ENCODE results near the gene ATP6V1F. TPM values are rescaled to one million over a fixed set of nuclear protein-coding genes. Genes with fewer than 3 reads are reported as not detected.

The ATP6V1F gene
- total RNA-seq, 1 donor from 2014 or later: 123 TPM

DNA sequence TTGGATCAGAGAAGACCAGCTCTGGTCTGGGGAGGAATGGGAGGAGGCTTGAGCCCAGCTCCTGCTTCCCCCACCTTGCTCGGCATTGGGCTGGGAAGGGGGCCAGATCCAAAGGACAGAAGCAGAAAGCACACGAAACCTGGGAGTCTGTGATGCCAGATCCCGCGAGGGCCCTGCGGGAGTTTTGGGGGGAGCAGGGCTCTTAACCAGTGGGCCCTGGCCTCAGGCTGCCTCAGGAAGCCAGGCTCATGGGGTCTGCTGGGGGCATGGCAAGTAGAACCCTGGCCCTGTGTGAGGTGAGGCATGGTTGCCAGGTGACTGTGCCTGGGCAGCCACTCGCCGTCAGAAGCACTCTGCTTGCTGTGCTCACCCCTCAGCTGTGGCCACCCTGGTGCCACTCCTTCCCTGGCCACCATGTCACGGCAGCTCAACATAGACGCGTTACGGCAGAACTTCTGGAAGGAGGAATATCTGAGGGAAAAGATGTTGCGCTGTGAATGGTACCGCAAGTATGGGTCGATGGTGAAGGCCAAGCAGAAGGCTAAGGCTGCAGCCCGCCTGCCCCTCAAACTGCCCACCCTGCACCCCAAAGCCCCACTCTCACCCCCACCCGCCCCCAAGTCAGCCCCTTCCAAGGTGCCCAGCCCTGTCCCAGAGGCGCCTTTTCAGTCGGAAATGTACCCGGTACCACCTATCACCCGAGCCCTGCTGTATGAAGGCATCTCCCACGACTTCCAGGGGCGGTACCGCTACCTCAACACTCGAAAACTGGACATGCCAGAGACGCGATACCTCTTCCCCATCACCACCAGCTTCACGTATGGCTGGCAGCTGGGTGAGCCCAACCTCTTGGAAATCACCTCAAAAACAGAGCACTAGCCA is 3.6 kb downstream of the ATP6V1F start:
- H3K9me3 Mint-ChIP-seq: no peaks in the 10 kb centered on the region
- TF ChIP-seq, protein P1, sequence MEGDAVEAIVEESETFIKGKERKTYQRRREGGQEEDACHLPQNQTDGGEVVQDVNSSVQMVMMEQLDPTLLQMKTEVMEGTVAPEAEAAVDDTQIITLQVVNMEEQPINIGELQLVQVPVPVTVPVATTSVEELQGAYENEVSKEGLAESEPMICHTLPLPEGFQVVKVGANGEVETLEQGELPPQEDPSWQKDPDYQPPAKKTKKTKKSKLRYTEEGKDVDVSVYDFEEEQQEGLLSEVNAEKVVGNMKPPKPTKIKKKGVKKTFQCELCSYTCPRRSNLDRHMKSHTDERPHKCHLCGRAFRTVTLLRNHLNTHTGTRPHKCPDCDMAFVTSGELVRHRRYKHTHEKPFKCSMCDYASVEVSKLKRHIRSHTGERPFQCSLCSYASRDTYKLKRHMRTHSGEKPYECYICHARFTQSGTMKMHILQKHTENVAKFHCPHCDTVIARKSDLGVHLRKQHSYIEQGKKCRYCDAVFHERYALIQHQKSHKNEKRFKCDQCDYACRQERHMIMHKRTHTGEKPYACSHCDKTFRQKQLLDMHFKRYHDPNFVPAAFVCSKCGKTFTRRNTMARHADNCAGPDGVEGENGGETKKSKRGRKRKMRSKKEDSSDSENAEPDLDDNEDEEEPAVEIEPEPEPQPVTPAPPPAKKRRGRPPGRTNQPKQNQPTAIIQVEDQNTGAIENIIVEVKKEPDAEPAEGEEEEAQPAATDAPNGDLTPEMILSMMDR (IDR thresholded peaks at IDR 0.05; ENCODE audit: unreplicated experiment): no peak
- peaks cover 39% of the 10 kb centered on the region for H3K4me1 Mint-ChIP-seq
- no peak overlapping the region for H3K27ac Mint-ChIP-seq
- no peak overlapping the region for H3K4me3 Mint-ChIP-seq
- DNase-seq (ENCODE audit: low spot score in 2 of 2, unreplicated experiment in 2 of 2): no peak
- H3K27me3 Mint-ChIP-seq (ENCODE audit: low read depth): peaks cover 23% of the 10 kb centered on the region
- peaks cover 12% of the 10 kb centered on the region for H3K36me3 Mint-ChIP-seq

DNA sequence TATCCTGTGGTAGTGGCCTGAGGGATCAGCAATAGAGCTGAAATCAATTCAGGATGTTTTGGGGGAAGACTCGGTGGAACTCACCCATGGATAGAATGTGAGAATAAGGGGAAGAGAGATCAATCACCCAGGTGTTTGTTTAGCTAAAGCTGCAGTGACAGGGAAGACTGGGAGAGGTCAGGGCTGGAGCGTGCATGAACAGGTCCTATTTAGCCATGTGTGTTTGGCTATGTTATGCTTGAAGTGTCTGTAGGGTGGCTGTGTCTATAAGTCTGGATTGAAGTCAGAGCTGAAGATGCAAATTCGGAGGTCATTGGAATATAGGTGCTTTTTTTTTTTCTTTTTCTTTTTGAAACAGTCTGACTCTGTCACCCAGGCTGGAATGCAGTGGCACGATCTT is 4.6 kb downstream of the ATP6V1F start:
- Mint-ChIP-seq H3K27ac (no peak overlapping the region), H3K4me3 (no peak overlapping the region), H3K4me1 (peaks cover 42% of the 10 kb centered on the region), H3K27me3 (ENCODE audit: low read depth) (peaks cover 27% of the 10 kb centered on the region), H3K36me3 (peaks cover 12% of the 10 kb centered on the region), H3K9me3 (no peaks in the 10 kb centered on the region)
- no peak for DNase-seq (ENCODE audit: low spot score in 2 of 2, unreplicated experiment in 2 of 2)
- TF ChIP-seq, protein P1 (IDR thresholded peaks at IDR 0.05; ENCODE audit: unreplicated experiment): no peak

DNA sequence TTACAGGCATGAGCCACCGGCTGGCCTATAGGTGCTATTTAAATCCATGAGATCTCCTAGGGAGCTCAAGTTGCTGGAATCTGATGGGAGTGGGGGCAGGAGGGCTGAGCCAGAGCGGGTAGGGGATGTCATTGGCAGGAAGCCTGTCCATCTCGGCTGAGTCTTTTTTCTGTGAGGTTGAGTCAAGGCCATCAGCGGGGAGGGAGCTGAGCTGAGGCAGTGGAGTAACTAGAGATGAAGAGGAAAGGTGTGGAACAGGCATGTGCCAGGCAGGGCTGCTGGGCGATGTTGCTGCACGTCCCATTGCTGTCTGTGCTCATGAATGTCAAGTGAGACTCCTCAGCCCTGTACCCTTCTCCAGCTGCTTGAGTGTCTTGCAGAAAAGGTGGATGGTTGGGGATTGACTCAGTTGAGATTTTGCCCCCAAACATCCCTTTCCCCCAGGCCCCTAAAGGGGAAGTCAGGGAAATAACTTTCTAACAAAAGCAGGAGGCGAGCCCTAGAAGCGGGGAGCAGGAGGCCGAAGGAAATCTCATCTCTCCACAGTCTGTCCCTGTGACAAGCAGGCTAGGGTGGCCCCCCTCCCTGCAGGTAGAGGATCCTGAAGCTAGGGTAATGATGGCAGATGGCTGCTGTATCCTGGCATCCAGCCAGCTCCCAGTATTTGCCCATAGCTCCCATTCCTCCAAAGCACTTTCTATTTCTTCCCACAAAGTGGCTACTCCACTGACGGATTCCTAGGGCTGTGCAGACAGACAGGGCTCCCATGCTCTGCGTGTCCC is 5.4 kb downstream of the ATP6V1F start:
- H3K27ac Mint-ChIP-seq: no peak overlapping the region
- TF ChIP-seq, protein P1 (IDR thresholded peaks at IDR 0.05; ENCODE audit: unreplicated experiment): no peak
- H3K27me3 Mint-ChIP-seq (ENCODE audit: low read depth): peaks cover 27% of the 10 kb centered on the region
- H3K4me3 Mint-ChIP-seq: peak overlapping the region; percentile 56
- peaks cover 37% of the 10 kb centered on the region for H3K4me1 Mint-ChIP-seq
- H3K36me3 Mint-ChIP-seq: peaks cover 12% of the 10 kb centered on the region
- no peaks in the 10 kb centered on the region for H3K9me3 Mint-ChIP-seq
- no peak for DNase-seq (ENCODE audit: low spot score in 2 of 2, unreplicated experiment in 2 of 2)

DNA sequence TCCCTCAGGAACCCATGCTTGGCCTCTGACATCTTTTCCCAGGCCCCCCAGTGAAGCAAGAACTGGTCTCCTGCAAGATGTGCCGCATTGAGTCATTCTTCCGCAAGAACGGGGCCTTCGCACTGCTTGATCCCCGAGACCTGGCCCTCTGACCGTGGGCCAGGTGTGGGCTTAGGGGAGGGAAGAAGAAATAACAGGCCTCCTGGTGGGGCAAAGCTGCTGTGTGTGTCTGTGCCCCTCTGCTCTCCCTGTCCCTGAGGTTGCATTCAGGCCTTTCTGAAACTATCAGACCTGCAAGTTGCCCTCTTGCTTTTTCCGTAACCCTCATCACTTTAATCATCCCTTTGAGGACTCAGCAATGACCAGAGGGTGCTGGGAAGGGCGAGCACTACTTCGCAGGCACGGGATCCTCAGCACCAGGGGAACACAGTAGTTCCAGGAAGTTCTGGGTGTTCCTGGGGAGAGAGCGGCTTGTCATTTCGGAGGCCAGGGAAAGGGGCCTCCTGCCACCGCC is 6.0 kb downstream of the ATP6V1F start:
- peaks cover 35% of the 10 kb centered on the region for H3K4me1 Mint-ChIP-seq
- H3K36me3 Mint-ChIP-seq: peaks cover 12% of the 10 kb centered on the region
- no peaks in the 10 kb centered on the region for H3K9me3 Mint-ChIP-seq
- H3K27ac Mint-ChIP-seq: no peak overlapping the region
- H3K4me3 Mint-ChIP-seq: peak overlapping the region; percentile 56
- TF ChIP-seq, protein P1 (IDR thresholded peaks at IDR 0.05; ENCODE audit: unreplicated experiment): no peak
- peaks cover 27% of the 10 kb centered on the region for H3K27me3 Mint-ChIP-seq (ENCODE audit: low read depth)
- DNase-seq (ENCODE audit: low spot score in 2 of 2, unreplicated experiment in 2 of 2): no peak

DNA sequence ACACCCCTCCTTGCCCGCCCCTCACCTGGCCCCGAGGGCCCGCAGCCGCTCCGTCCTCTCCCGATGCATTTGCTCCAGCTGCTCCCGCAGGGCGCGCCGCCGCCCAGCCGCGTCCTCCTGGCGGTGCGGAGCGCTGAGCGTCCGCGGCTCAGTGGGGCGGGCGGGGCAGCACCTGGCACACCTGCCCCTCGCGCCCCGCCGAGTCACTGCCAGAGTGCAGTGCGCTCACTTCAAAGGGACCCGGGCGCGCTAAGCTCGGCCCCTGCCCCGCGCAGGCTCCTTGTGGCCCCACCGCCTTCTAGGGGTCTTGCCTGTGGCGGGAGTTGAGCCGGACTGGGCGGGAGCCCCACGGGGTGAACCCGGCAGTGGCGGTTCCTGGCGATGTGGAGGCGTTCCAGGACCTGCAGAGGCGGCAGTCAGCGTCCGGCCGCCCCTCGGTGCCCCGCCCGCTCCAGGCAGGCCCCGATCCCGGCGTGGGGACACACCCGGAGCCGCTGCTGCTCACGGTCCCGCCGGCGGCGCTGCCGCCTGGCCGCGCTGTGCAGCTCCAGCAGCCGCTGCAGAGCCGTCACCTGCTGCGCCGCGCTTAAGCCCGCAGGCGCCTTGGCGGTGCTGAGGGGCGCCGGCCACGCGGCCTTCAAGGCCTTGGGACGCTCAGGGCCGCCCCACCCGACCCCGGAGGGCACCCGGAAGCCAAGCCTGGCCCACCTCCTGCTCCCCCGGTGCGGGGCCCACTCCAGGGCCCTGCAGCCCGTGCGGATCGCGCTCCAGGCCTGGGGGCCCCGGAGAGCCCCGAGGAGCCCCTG is 6.7 kb downstream of the ATP6V1F start:
- H3K36me3 Mint-ChIP-seq: peaks cover 12% of the 10 kb centered on the region
- TF ChIP-seq, protein P1 (IDR thresholded peaks at IDR 0.05; ENCODE audit: unreplicated experiment): no peak
- peaks cover 27% of the 10 kb centered on the region for H3K27me3 Mint-ChIP-seq (ENCODE audit: low read depth)
- no peak overlapping the region for H3K27ac Mint-ChIP-seq
- peak overlapping the region; percentile 56 for H3K4me3 Mint-ChIP-seq
- H3K9me3 Mint-ChIP-seq: no peaks in the 10 kb centered on the region
- peaks cover 32% of the 10 kb centered on the region for H3K4me1 Mint-ChIP-seq
- peak in 1 of 2 experiments; percentile 64 for DNase-seq (ENCODE audit: low spot score in 2 of 2, unreplicated experiment in 2 of 2)
